ENCODE data around the gene RAB4B. TPM values are rescaled to one million over a fixed set of nuclear protein-coding genes. Genes with fewer than 3 reads are reported as not detected.
A peak's percentile ranks its signal among the peaks of the same experiment; 100 is the strongest.

RAB4B gene
- total and polyA plus RNA-seq, 2 of the 13 experiments (the other 11 are each of a cell fraction or from before 2014, with no cell fraction given) = 3.3 to 5.4 TPM

- peak; percentile 62; the same call in 1 of the 2 replicates for TF ChIP-seq THAP9 (CRISPR knock-in tag; IDR thresholded peaks at IDR 0.05; ENCODE audit: borderline replicate concordance)
- TF ChIP-seq ADNP (CRISPR knock-in tag; IDR thresholded peaks at IDR 0.05) = peak; percentile 42; the same call in 1 of the 2 replicates
- no peak for TF ChIP-seq CHD4 (IDR thresholded peaks at IDR 0.05; ENCODE audit: borderline replicate concordance, low read length)
- TF ChIP-seq TAF15 (IDR thresholded peaks at IDR 0.05; ENCODE audit: low read depth, low read length, poor library complexity, severe bottlenecking) = no peak
- peak; percentile 54; the same call in 1 of the 2 replicates for TF ChIP-seq KDM4B (CRISPR knock-in tag; IDR thresholded peaks at IDR 0.05)
- 0 out of 2 replicates have a peak, but pooled peaks have one; percentile 3 for TF ChIP-seq ZBTB21 (CRISPR knock-in tag; IDR thresholded peaks at IDR 0.05)
- TF ChIP-seq ZNF615 (CRISPR knock-in tag; IDR thresholded peaks at IDR 0.05; ENCODE audit: borderline replicate concordance) = peak; percentile 90
- peak; percentile 76 for TF ChIP-seq ZFY (CRISPR knock-in tag; IDR thresholded peaks at IDR 0.05)
- peak; percentile 89 for TF ChIP-seq MXD1 (CRISPR knock-in tag; IDR thresholded peaks at IDR 0.05)
- TF ChIP-seq ZNF619 (CRISPR knock-in tag; IDR thresholded peaks at IDR 0.05) = 0 out of 2 replicates have a peak, but pooled peaks have one; percentile 17
- peak; percentile 68 for TF ChIP-seq ZMYM4 (CRISPR knock-in tag; IDR thresholded peaks at IDR 0.05)
- TF ChIP-seq FOSL2 (CRISPR knock-in tag; IDR thresholded peaks at IDR 0.05) = no peak
- TF ChIP-seq MBD4 (IDR thresholded peaks at IDR 0.05; ENCODE audit: borderline replicate concordance, low read length) = no peak
- peak; percentile 45; the same call in 1 of the 2 replicates for TF ChIP-seq NCOA2 (CRISPR knock-in tag; IDR thresholded peaks at IDR 0.05)
- TF ChIP-seq MAFF (IDR thresholded peaks at IDR 0.05; ENCODE audit: low read depth, low read length) = no peak
- TF ChIP-seq LCORL (IDR thresholded peaks at IDR 0.05) = no peak
- peak; percentile 76; the same call in 1 of the 2 replicates for TF ChIP-seq LCORL (CRISPR knock-in tag; IDR thresholded peaks at IDR 0.05)
- peak; percentile 49; the same call in 1 of the 2 replicates for TF ChIP-seq SMAD1 (CRISPR knock-in tag; IDR thresholded peaks at IDR 0.05; ENCODE audit: borderline replicate concordance, low read depth)
- TF ChIP-seq ZNF513 (CRISPR knock-in tag; conservative IDR thresholded peaks at IDR 0.05) = peak; percentile 35; the same call in 1 of the 2 replicates
- TF ChIP-seq ZNF569 (CRISPR knock-in tag; IDR thresholded peaks at IDR 0.05; ENCODE audit: borderline replicate concordance) = no peak
- peak; percentile 63; the same call in 1 of the 2 replicates for TF ChIP-seq MIER3 (CRISPR knock-in tag; IDR thresholded peaks at IDR 0.05; ENCODE audit: borderline replicate concordance)
- TF ChIP-seq ZNF251 (CRISPR knock-in tag; IDR thresholded peaks at IDR 0.05) = 0 out of 2 replicates have a peak, but pooled peaks have one; percentile 38
- no peak; the same call in 1 of the 2 replicates for TF ChIP-seq RFX5 (IDR thresholded peaks at IDR 0.05; ENCODE audit: low read depth, low read length)
- TF ChIP-seq XRCC5 (optimal IDR thresholded peaks at IDR 0.05; ENCODE audit: low read length) = peak; percentile 55
- no peak for TF ChIP-seq ZSCAN22 (CRISPR knock-in tag; IDR thresholded peaks at IDR 0.05)
- TF ChIP-seq ZNF24 (IDR thresholded peaks at IDR 0.05) = no peak
Observed at GRCh38 chr19:40797963-40798682, 20.1 kb downstream of the RAB4B start (continued).
